COLO829 (cell line): ENCODE data around the gene COL24A1.

Experiments
- DNase-seq: peaks from one replicate; pipeline ENCODE4 v3.0.0; 2012; ENCODE audit warnings: low spot score

COL24A1 gene

DNA sequence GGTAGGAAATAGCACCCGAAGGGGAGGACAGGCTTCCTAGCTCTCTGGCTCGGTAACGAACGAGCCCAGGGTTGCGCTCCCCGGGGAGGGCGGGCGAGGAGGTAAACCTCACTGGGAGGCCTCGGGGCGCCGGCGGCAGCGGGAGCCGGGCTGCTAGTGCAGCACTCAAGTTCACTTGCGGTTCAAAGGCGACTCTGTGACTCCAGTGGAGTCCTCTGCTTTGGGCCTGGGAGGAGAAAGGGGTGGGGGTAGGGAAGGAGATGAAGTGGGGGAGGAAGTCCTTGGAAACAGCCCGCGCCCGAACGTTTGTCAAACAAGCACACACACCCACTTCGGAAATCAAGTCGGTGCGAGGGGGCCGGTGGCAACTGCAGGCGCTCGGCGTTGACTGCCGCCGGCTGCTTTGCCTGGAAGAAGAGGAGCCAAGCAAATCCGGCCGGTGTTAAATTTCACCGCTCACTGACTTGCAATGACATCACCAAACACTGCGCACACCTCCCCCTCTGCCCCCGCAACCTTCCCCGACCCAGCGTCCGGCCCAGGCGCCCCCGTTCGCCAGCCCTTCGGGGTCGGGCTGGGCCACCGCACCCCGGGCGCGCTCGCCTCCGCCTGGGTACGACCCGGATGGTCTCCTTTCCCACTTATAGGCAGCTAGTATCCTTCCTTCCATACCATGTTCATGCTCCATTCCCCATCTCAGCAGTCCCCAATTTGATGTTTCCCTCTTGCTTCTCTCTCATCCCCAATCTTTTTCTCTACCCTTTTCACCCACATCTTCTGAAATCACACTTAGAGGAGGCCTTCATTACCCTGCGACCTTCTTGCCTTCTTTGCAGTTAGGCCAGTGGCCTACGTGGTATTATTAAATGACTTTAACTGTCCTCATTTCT lies at the start of gene COL24A1:
COL24A1 (minus strand) TSS at position 207 of the 890 bp plus-strand sequence. CDS start 376 bp downstream, outside the sequence.
- DNase-seq: no peak

DNA sequence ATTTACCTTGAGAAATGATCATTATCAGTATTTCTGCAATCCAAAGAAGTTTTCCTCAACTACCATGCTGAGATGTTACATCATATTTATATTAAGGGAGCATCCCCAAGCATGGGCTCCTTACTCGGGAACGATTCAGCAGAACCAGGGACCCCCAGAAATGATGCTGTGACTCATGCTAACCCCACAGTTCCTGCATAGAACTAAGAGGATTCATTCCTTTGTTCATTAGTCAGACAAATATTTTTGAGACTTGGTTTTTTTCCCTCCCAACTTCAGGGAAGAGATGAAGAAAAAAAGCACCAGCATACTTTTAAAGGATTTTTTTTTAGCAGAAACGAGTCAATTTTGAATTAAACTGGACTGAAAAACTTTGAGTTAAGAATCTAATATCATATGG lies 49.2 kb upstream of the COL24A1 start:
- no peak for DNase-seq

DNA sequence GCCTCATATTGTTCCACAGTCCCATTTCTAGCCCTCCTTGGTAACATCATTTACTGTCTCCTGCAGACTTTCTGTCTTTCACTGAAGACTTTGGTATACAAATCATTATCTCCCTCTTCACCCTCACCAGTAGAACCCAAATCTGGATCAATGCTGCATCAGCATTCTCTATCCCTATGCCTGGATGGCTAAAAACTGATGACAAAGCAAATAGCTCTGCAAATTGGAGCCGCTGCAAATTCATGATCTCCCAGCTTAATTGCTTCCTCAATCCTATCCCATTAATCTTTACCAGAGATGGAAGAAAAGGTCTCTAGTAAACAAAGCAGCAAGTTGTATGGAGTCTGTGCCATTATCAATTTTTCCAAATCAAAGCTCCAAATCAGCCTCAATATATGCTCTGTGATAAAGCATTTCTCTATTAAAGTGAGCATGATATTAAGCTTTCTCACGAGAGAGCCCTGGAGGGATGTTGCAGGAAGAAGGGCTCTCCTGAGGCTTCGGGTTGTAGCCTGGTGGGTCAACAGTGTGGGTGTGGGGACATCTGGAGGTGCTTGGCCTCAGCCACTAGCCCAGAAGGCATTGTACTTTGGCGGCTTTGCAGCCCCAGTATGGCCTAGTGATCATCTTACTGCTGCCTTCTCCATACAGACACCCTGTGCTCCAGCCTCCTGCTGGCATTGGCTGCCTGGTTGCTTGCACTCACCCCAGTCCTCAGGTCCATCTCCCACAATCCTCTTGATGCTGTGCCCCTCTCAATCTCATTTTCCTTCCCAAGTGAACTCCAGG lies 46.2 kb upstream of the COL24A1 start:
- no peak for DNase-seq

DNA sequence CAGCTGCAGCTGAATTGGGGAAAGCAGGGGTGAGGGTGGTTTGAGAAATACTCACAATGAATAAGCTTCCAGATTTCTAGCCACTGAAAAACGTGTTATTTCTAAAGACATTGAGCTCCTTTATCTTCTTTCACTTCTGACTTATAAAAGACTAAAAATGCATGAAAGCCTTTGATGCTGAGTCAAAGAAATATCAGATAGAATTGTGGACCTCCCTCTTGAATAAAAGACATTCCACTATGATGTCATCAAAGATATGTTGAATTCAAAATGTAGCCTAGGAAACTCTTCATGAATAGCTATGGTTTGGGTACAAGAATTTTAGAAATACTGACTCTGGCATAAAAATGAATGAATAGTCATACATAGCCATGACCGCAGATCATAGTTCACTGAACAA lies 44.7 kb upstream of the COL24A1 start:
- peak; percentile 57 for DNase-seq

GRCh38 chr1:86200901-86201300 lies 44.3 kb upstream of the COL24A1 start:
- no peak for DNase-seq

DNA sequence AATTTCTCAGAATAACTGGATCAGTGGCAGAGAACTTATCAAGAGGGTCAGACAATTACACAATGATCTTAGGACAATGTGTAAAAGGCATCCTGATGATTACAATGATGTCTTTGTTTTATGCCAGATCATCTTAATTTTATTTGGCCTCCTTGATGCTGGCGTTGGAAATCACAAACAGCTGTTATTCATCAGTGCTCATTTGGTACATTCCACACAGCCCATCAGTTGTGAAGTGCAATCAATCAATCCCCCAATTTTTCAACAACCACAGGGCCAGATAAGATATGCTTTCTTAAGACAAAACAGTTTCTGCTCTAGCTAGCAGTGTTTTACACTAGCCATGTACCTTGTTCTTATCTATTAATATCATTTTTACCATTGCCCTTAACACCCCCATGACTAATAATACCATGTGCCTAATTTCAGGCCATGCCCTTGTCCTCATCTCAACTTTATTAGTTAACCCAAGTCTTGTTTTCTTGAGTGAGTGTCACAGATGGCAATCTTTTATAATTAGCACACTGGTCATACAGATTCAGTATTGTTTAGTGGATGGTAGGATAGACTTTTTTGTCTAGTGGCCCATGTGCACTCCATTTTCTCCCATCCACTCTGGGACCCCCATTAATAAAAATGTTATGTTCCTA lies 40.8 kb upstream of the COL24A1 start:
- DNase-seq: no peak

DNA sequence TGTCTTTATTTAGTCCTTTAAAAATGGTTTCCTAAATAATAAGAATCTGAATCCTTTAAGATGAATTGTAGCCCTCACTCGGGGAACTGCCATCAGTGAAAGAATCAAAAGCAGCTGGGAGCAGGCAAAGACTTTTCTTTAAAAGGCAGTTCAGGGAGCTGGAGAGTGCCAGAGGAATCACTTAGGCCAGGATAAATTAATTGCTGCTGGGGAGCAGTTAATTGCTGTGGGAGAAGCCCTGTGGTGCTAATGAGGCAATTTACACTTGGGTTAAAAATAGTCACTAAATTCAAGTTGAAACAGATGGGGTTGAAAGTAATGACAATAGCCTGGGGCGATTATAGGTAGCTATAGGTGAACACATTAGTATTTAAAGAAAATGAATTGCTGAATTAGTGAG lies 38.7 kb upstream of the COL24A1 start:
- no peak for DNase-seq

- DNase-seq: peak; percentile 45
Observed at GRCh38 chr1:86194491-86195034, 38.0 kb upstream of the COL24A1 start.

GRCh38 chr1:86192417-86192816 lies 35.8 kb upstream of the COL24A1 start:
- DNase-seq: no peak

DNA sequence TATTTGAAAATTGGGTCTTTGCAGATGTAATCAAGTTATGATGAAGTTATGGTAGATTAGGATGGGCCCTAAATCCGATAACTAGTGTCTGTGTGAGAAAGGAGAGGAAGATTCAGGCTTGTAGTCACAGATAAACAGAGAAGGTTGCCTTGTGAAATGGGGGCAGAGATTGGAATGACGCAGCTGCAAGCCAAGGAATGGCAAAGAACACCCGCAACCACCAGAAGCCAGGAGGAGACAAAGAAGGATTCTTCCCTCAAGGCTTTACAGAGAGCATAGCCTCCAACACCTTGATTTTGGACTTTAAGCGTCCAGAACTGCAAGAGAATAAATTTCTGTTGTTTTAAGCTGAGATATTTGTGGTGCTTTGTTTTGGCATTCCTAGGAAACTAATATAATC lies 35.4 kb upstream of the COL24A1 start:
- no peak for DNase-seq

DNA sequence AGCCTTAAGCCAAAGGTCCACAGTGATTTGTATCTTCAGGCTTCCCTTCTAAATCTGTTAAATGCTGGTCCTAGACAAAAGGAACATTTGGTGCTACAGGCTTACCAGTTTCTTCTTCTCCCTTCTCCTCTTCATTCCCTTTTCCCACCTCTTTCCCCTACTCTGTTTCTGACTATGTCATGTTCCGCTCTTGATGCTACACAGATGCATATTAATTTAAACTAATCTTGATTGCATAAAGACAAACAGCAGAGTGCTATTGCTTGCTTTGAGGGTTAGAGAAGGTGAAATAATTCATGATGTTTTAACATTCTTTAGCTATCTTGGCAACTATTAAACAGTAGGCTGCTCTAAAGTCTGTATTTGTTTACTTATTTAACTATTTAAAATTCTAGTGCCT lies 34.3 kb upstream of the COL24A1 start:
- no peak for DNase-seq

GRCh38 chr1:86184426-86184825 lies 27.9 kb upstream of the COL24A1 start:
- no peak for DNase-seq

- DNase-seq: no peak
Observed at GRCh38 chr1:86183810-86184209, 27.2 kb upstream of the COL24A1 start.

DNA sequence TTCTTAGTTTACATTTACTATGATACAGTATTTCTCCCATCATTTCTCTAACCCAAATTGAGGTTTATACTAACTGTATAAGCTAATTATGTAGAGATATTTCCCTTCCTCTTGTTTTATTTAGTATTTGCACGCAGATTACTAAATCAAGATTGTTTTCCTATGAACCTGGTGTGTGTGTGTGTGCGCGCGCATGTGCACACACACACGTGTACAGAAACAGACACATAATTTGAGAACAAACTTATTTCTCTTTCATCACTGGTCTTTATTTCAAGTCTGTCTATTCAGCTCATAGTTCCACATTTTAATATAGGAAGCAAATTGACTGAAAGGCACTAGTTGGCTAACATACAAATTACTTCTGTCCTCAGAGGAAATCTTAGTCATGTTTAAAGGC lies 19.7 kb upstream of the COL24A1 start:
- no peak for DNase-seq

DNA sequence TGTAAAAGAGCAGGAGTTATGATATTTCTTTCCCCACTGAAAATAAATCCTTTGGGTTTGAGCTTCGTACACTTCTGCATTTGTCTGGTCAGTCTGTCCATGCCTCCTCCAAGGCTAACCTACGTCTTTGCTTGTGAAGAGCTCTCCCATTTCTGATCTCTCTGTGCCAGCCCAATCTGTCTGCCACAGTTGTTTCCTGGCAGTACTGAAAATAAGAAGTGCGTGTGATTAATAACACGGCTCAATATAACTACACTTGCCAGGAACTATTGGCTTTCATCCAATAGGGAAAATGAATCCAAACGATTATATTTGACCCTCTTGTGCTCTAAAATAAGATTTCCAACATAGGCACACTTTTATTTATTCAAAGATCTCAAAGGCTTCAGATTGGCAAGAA lies 19.2 kb upstream of the COL24A1 start:
- no peak for DNase-seq

DNA sequence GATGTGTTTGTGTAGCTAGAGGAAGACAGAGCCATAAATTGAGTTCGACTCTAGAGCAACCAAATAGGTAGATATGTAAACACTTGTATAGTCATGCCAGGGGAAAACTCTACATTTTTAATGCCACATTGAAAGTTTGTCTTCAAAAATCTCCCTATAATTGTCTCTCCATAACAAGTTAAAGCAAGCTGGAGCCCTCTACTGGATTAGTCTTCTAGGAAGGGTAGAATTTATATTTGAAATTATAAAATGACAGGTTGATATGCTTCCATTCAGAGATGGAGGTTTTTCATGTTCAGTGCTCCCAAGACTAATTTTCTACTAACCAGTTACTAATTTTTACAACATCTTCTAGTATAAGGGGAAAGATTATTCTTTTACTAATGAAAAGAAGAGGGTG lies 13.1 kb upstream of the COL24A1 start:
- no peak for DNase-seq

- DNase-seq: no peak
Observed at GRCh38 chr1:86159800-86160199, 3.2 kb upstream of the COL24A1 start.

DNA sequence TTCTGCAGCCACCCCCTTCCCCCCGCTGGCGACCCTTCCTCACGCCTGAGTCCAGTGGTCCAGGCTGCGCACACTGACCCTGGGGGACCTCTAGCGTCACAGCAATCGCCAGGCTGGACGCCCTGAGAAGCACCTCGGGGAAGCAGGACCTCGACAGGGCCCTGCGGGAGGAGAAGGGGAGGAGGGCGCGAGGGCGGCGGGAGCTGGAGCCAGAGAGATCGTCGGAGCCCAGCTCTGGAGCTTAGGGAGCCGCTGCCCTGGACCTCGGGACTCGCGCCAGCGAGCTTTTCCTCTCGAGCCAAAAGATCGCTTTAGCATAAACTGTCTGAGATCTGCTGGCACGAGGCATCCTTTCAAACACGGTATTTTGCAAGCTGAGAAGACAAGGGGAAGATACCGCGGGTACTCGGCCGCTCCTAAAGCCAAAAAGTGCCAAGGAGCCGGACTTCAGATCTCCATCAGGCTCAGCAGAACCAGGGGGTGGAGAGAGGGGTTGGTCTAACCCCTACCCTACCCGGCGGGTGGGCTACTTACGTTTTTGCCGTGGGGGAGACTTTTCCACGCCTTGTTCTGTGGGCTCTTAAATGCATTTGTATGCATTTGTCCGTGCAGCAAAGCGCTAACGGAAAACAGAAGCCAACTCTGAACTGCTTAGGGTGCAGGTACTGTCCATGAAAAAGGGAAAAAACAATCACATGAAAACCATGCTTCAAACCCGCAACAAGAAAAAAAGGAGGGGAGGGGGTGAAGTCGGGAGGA lies 586 bp downstream of the COL24A1 start:
- DNase-seq: no peak

GRCh38 chr1:86155051-86155806 lies 1.3 kb downstream of the COL24A1 start:
- DNase-seq: no peak

GRCh38 chr1:86154571-86155050 lies 2.0 kb downstream of the COL24A1 start:
- no peak for DNase-seq

DNA sequence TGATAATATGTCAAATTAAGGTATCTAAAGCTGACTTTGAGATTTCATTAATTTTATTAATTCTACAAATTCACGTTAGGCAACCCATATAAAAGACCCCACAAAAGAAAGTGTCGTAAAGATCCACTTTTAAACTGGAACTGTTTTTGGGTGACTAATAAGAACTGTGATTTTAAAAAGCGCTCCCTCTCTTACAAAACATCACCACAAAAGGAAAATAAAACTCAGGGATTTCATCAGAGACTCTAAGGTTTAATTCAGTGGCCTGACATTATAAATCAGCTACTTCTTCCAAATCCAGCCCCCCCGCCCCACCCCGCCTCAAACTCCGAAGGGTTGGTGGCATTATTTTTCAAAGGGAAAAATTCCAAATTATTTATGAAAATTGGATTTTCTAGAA lies 2.7 kb downstream of the COL24A1 start:
- DNase-seq: no peak
